GM10248 (cell line): ENCODE data around the gene SHPK.
"Not testable (repeated sequence)": the region's sequence is repeated elsewhere in the genome, so short reads cannot be mapped to it uniquely, and the experiment has no call there.

Source experiments
- CTCF ChIA-PET: fragments of 300-600 bp; sonication (Branson Sonifier 250); formaldehyde crosslinking; extraction: SDS; loops from one replicate; lab custom pipeline; 2021; ENCODE audit warnings: antibody characterized with exemption; lab: Yijun Ruan, JAX
- POLR2A ChIA-PET: fragments of 350-650 bp; sonication (Branson Sonifier 250); formaldehyde crosslinking; extraction: SDS; loops from one replicate; lab custom pipeline; 2020; ENCODE audit warnings: antibody characterized with exemption; lab: Yijun Ruan, JAX
- DNase-seq: peaks from one replicate; pipeline ENCODE4 v3.0.0; 2012; ENCODE audit errors: extremely low spot score
- CTCF ChIP-seq: IDR thresholded peaks from 2 replicates; pipeline ENCODE4 v1.5.1; 2012; ENCODE audit warnings: mild to moderate bottlenecking, low read depth; ENCODE audit errors: extremely low read depth, missing control alignments, control extremely low read depth

Gene SHPK

GRCh38 chr17:3585826-3586225 lies 50.2 kb downstream of the SHPK start:
- ChIA-PET POLR2A (no interaction called here), CTCF (interaction anchor here (1.3 kb wide), 1 partner anchor 17 kb away, joined by 3 read pairs; no protein-coding TSS in a partner anchor)
- DNase-seq, result no peak
- no peak for TF ChIP-seq CTCF

- POLR2A ChIA-PET, result no interaction called here
- CTCF ChIA-PET, result no interaction called here
- DNase-seq, result no peak
- no peak for TF ChIP-seq CTCF
Measured at GRCh38 chr17:3583456-3583855, 52.6 kb downstream of the SHPK start.

- ChIA-PET POLR2A (no interaction called here), CTCF (no interaction called here)
- no peak for DNase-seq
- TF ChIP-seq CTCF, result no peak
Measured at GRCh38 chr17:3582915-3583314, 53.1 kb downstream of the SHPK start.

GRCh38 chr17:3578667-3579066 lies 57.4 kb downstream of the SHPK start:
- POLR2A ChIA-PET, DNase-seq: not testable (repeated sequence)

GRCh38 chr17:3576970-3577369 lies 59.1 kb downstream of the SHPK start:
- CTCF ChIA-PET, result interaction anchor here (0.8 to 1.4 kb wide), 3 partner anchors 10 to 26 kb away, joined by 3 to 4 read pairs (median 3); no protein-coding TSS in a partner anchor
- no peak for DNase-seq
- POLR2A ChIA-PET, result no interaction called here
- TF ChIP-seq CTCF, result no peak

More at GRCh38 chr17:3578667-3579066, 57.4 kb downstream of the SHPK start:
- CTCF ChIA-PET, result interaction anchor here (1.8 kb wide), 1 partner anchor 24 kb away, joined by 5 read pairs; no protein-coding TSS in a partner anchor

GRCh38 chr17:3575511-3575910 lies 60.5 kb downstream of the SHPK start:
- ChIA-PET POLR2A (no interaction called here), CTCF (interaction anchor here (1.4 kb wide), 1 partner anchor 11 kb away, joined by 3 read pairs; no protein-coding TSS in a partner anchor)
- no peak for TF ChIP-seq CTCF
- DNase-seq, result no peak

GRCh38 chr17:3574231-3574630 lies 61.8 kb downstream of the SHPK start:
- ChIA-PET POLR2A (no interaction called here), CTCF (no interaction called here)
- TF ChIP-seq CTCF, result no peak
- no peak for DNase-seq
